Measurements from ENCODE around the gene CMYA5. TPM values are rescaled to one million over a fixed set of nuclear protein-coding genes. Genes with fewer than 3 reads are reported as not detected.

Gene CMYA5
- total and polyA plus RNA-seq, 2 of the 4 experiments (the other 2 are of a cell fraction): 0.39 to 0.90 TPM

- Histone ChIP-seq H3K4me2 (ENCODE audit: low read depth, low read length) (no peak overlapping the region), H3K56ac (ENCODE audit: extremely low read depth, insufficient read depth, low read length) (no peak overlapping the region), H2AFZ (replicated peaks; ENCODE audit: low read length, poor library complexity) (no peak overlapping the region), H4K20me1 (ENCODE audit: insufficient read depth, low read length) (no peaks in the 10 kb centered on the region), H3K9me1 (ENCODE audit: insufficient read depth, low read length) (no peaks in the 10 kb centered on the region), H3K4me3 (ENCODE audit: insufficient read depth, low read depth, low read length) (no peak overlapping the region), H2BK15ac (ENCODE audit: low read depth, low read length) (no peak overlapping the region), H4K8ac (ENCODE audit: low read depth in 2 of 2, low read length in 2 of 2) (no peak overlapping the region), H3K79me1 (ENCODE audit: low read depth in 1 of 2, low read length in 2 of 2) (no peaks in the 10 kb centered on the region), H3K4ac (ENCODE audit: low read depth, low read length) (no peak overlapping the region), H3K4me1 (ENCODE audit: control insufficient read depth, insufficient read depth, low read length) (peaks cover 2% of the 10 kb centered on the region; the same call in 1 of the 2 replicates), H4K91ac (ENCODE audit: insufficient read depth, low read depth, low read length) (no peak overlapping the region), H3K27ac (ENCODE audit: insufficient read depth, low read length) (no peak overlapping the region), H3K23ac (ENCODE audit: low read depth, low read length) (no peak overlapping the region), H2BK5ac (ENCODE audit: low read depth, low read length, poor library complexity, severe bottlenecking) (no peak overlapping the region), H3K27me3 (ENCODE audit: control insufficient read depth, insufficient read depth, low read length) (no peaks in the 10 kb centered on the region), H3K36me3 (ENCODE audit: control insufficient read depth, insufficient read depth, low read length) (no peaks in the 10 kb centered on the region), H3K14ac (replicated peaks; ENCODE audit: low read depth, low read length) (no peak overlapping the region), H2AK9ac (replicated peaks; ENCODE audit: low read depth, low read length, poor library complexity) (no peak overlapping the region), H2AK5ac (ENCODE audit: low read depth, low read length) (no peak overlapping the region), H3K9ac (ENCODE audit: low read depth, low read length) (no peak overlapping the region), H3K18ac (ENCODE audit: low read depth, low read length) (no peak overlapping the region), H2BK20ac (ENCODE audit: low read depth, low read length) (no peak overlapping the region), H4K5ac (ENCODE audit: low read depth, low read length) (no peak overlapping the region), H3K9me3 (ENCODE audit: control insufficient read depth, insufficient read depth, low read length) (no peaks in the 10 kb centered on the region), H2BK120ac (ENCODE audit: low read depth, low read length) (no peak overlapping the region)
- no peak for TF ChIP-seq RAD21 (IDR thresholded peaks at IDR 0.05; ENCODE audit: low read length)
- TF ChIP-seq RCOR1 (IDR thresholded peaks at IDR 0.05; ENCODE audit: insufficient replicate concordance, low read length): no peak
- TF ChIP-seq CTCF (conservative IDR thresholded peaks at IDR 0.05; ENCODE audit: low read depth, low read length): no peak
- TF ChIP-seq BHLHE40 (IDR thresholded peaks at IDR 0.05; ENCODE audit: low read depth, low read length): no peak
- ATAC-seq (ENCODE audit: low read depth) (no peak), DNase-seq (no peak)
- intact Hi-C loops (cut with micrococcal nuclease) (loop anchor here (5.0 kb wide), 1 partner anchor 213 kb away; no protein-coding TSS in a partner anchor), in situ Hi-C loops (cut with MboI; ENCODE audit: low sequenced_read_pairs) (no loop called here), dilution Hi-C loops (cut with HindIII; ENCODE audit: low sequenced_read_pairs, unreplicated experiment) (no loop called here)
- ChIA-PET POLR2A (ENCODE audit: unreplicated experiment) (no interaction called here), CTCF (no interaction called here)
- no TSS peak for BruUV-seq (replicated peaks)
These were observed 14.9 kb downstream of the CMYA5 start for GRCh38 chr5:79704553-79704952.
